Smooth muscle cell (in vitro differentiated cells): ENCODE data around the gene STX10. TPM values are rescaled to one million over a fixed set of nuclear protein-coding genes. Genes with fewer than 3 reads are reported as not detected.

Source experiments
- DNase-seq: peaks from one replicate; lab custom pipeline; 2025; ENCODE audit not compliant: unreplicated experiment; lab: John Stamatoyannopoulos, UW
- H2AFZ ChIP-seq: fragments of 200-600 bp; sonication (generic); 2 replicates; pipeline ENCODE4 v1.6.0; 2016; ENCODE audit warnings: antibody characterized with exemption, low read depth, mild to moderate bottlenecking
- H3F3A ChIP-seq: fragments of 200-600 bp; sonication (generic); 2 replicates; pipeline ENCODE4 v1.6.0; 2017; ENCODE audit warnings: antibody characterized with exemption, low read depth
- H3K27ac ChIP-seq: fragments of 200-600 bp; sonication (generic); 2 replicates; pipeline ENCODE4 v1.5.1; 2016; ENCODE audit warnings: low read depth, mild to moderate bottlenecking
- H3K27me3 ChIP-seq: fragments of 200-600 bp; sonication (generic); 2 replicates; pipeline ENCODE4 v1.6.1; 2016; ENCODE audit warnings: low read depth, mild to moderate bottlenecking
- H3K36me3 ChIP-seq: fragments of 200-600 bp; sonication (generic); 2 replicates; pipeline ENCODE4 v1.5.1; 2016; ENCODE audit warnings: low read depth
- H3K4me1 ChIP-seq: fragments of 200-600 bp; sonication (generic); 2 replicates; pipeline ENCODE4 v1.5.1; 2016; ENCODE audit warnings: low read depth
- H3K4me2 ChIP-seq: fragments of 200-600 bp; sonication (generic); 2 replicates; pipeline ENCODE4 v1.6.0; 2016; ENCODE audit warnings: mild to moderate bottlenecking
- H3K4me3 ChIP-seq: fragments of 200-600 bp; sonication (generic); 2 replicates; pipeline ENCODE4 v1.5.1; 2016; ENCODE audit warnings: mild to moderate bottlenecking
- H3K79me2 ChIP-seq: fragments of 200-600 bp; sonication (generic); 2 replicates; pipeline ENCODE4 v1.6.0; 2016; ENCODE audit warnings: low read depth, mild to moderate bottlenecking
- H3K9ac ChIP-seq: fragments of 200-600 bp; sonication (generic); 2 replicates; pipeline ENCODE4 v1.6.0; 2016; ENCODE audit warnings: low read depth
- H3K9me3 ChIP-seq: fragments of 200-600 bp; sonication (generic); replicated peaks from 2 replicates; pipeline ENCODE4 v1.5.1; 2016; ENCODE audit warnings: low read depth
- H4K20me1 ChIP-seq: fragments of 200-600 bp; sonication (generic); 2 replicates; pipeline ENCODE4 v1.6.0; 2016; ENCODE audit warnings: low read depth
- WGBS: methylation state at CpG from one replicate; pipeline ENCODE4 v1.1.7; 2016; ENCODE audit warnings: low lambda C conversion rate; 5-methylcytosine and 5-hydroxymethylcytosine counted together
- polyA plus RNA-seq: library from polyadenylated mRNA; unstranded; fragments of >200 nt; fragmentation: Nextera tagmentation; extraction: Ambion mirVana; gene quantifications from 2 replicates; pipeline ENCODE4 v1.2.1, GENCODE V29; 2016
- total RNA-seq: library from RNA; depleted of rRNA; stranded (reverse); fragments of >200 nt; gene quantifications from 2 replicates; pipeline ENCODE4 v1.2.3, GENCODE V29; 2014
- TF ChIP-seq, protein P1 (sequence below): fragments of 200-600 bp; sonication (generic); IDR thresholded peaks from 2 replicates; pipeline ENCODE4 v1.5.1; 2017; ENCODE audit warnings: borderline replicate concordance, mild to moderate bottlenecking, antibody characterized with exemption; ENCODE audit not compliant: insufficient read depth, poor library complexity, severe bottlenecking

STX10 gene
- total and polyA plus RNA-seq, 2 experiments from 2014 or later, result 59.6 to 69.1 TPM

DNA sequence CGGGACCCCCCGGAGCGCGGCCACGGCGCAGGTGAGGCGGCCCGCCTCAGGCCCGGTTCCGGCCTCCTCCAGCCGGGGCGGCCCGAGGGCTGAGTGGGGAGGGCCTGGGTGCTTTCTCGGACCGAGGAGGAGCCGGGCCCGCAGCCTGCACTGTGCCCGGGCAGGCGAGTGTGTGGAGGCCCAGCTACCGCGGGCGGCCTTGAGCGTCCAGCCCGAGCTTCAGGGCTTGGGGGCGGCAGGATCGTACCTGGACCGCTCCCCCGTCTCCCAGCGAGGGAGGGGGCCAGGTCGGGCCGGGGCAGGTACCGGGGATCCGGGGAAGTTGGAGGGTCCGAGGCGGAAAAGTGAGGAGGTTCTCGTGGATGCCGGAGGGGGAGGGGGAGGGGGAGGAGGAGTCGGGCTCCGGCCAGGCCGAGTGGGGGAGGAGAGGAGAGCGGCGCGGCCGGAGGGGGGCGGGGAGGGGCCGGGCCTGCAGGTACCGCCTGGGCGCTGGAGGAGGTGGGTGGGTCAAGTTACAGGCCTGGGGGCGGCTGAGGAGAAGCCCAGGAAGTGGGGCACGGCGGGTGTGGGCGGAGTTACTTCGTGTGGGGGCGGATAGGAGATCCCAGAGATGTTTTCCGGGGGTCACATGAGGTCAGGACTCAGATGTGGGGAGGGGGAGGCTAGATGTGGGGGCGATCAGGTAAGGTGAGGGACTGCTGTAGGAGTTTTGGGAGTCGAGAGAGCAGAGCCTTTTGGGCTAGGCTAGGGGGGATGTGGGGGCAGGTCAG lies 31.6 kb downstream of the STX10 start:
- peaks cover 31% of the 10 kb centered on the region for H3K4me1 ChIP-seq

DNA sequence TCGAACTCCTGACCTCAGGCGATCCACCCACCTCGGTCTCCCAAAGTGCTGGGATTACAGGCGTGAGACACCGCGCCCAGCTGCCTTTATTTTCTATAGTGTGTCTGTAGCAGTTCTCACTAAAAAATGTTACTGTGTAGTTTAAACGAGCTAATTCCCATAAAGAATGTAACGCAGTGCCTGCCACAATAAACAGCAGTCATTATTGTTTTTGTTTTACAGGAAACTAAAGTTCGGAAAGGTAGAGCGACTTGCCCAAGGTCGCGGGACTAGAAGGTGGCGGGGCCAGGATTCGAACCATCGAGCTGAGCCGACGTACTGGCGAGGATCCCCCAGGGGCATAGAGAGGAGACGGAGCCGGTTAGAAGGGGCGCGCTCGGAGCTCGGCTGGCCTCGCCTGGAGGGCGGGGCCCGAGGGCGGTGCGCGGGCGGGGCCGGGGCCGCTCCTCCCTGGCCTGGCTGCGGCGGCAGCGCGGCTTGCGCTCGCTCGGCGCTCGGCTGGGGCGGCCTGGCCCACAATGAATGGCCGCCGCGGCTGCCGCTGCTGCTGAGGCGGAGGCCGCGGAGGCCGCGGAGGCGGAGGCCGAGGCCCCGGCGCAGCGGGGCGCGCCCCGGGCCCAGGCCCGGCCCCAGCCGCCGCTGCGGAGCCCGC lies 32.3 kb downstream of the STX10 start, which contains the start of gene NACC1:
TSS of gene NACC1 (plus strand) at position 493 of the 652 bp plus-strand sequence. CDS start 16,944 bp downstream, outside the sequence.
- H3K4me1 ChIP-seq, result peaks cover 28% of the 10 kb centered on the region
- peak within 1 kb of the TSS; percentile 90 for H3K27ac ChIP-seq
- TF ChIP-seq, protein P1, sequence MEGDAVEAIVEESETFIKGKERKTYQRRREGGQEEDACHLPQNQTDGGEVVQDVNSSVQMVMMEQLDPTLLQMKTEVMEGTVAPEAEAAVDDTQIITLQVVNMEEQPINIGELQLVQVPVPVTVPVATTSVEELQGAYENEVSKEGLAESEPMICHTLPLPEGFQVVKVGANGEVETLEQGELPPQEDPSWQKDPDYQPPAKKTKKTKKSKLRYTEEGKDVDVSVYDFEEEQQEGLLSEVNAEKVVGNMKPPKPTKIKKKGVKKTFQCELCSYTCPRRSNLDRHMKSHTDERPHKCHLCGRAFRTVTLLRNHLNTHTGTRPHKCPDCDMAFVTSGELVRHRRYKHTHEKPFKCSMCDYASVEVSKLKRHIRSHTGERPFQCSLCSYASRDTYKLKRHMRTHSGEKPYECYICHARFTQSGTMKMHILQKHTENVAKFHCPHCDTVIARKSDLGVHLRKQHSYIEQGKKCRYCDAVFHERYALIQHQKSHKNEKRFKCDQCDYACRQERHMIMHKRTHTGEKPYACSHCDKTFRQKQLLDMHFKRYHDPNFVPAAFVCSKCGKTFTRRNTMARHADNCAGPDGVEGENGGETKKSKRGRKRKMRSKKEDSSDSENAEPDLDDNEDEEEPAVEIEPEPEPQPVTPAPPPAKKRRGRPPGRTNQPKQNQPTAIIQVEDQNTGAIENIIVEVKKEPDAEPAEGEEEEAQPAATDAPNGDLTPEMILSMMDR, result no peak
- no peaks in the 10 kb centered on the region for H3K27me3 ChIP-seq
- H3K9ac ChIP-seq, result peak within 1 kb of the TSS; percentile 96
- H3K9me3 ChIP-seq, result no peaks in the 10 kb centered on the region
- WGBS, result 6% methylated on average over 52 of the region's 65 CpGs
- H4K20me1 ChIP-seq, result peaks cover 42% of the 10 kb centered on the region
- H3K4me3 ChIP-seq, result peak within 1 kb of the TSS; percentile 98
- H3F3A ChIP-seq, result no peaks in the 10 kb centered on the region
- peaks cover 56% of the 10 kb centered on the region for H3K79me2 ChIP-seq
- peak within 1 kb of the TSS; percentile 97 for H3K4me2 ChIP-seq
- H2AFZ ChIP-seq, result peak within 1 kb of the TSS; percentile 75
- H3K36me3 ChIP-seq, result no peaks in the 10 kb centered on the region
- peak; percentile 53 for DNase-seq

More for the DNA sequence above, 31.6 kb downstream of the STX10 start:
- Histone ChIP-seq H3K79me2 (peaks cover 63% of the 10 kb centered on the region), H3K27me3 (no peaks in the 10 kb centered on the region), H3K9ac (peak overlapping the region; percentile 96), H4K20me1 (peaks cover 49% of the 10 kb centered on the region), H2AFZ (no peak overlapping the region), H3K4me3 (peak overlapping the region; percentile 98), H3K27ac (peak overlapping the region; percentile 87), H3K4me2 (peak overlapping the region; percentile 97), H3F3A (no peaks in the 10 kb centered on the region), H3K9me3 (no peaks in the 10 kb centered on the region), H3K36me3 (no peaks in the 10 kb centered on the region)
- under 1% methylated on average over 30 of the region's 57 CpGs for WGBS
- DNase-seq, result no peak
- TF ChIP-seq, protein P1, result no peak

DNA sequence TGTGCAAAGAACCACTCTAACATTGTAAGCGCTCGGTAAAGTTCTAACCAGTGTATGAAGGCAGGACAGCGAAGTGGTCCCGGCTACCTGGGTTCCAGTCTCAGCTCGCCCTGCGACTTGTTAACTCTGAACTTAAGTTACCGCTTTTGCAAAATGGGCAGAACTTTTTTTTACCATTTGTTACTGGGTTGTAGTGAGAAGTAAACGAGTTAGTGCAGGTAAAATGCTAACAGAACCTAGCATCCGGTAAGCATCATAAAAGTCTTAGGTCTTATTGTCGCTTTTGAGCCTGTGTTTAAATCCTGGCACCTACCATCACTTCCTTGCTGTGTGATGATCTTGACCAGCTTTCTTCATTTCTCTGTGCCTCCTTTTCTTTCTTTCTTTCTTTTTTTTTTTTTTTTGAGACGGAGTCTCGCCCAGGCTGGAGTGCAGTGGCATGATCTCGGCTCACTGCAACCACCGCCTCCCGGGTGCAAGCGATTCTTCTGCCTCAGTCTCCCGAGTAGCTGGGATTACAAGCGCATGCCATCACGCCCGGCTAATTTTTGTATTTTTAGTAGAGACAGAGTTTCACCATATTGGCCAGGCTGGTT lies 32.9 kb downstream of the STX10 start:
- H3K9me3 ChIP-seq, result no peaks in the 10 kb centered on the region
- DNase-seq, result no peak
- peak overlapping the region; percentile 75 for H2AFZ ChIP-seq
- no peaks in the 10 kb centered on the region for H3F3A ChIP-seq
- H3K27ac ChIP-seq, result peak overlapping the region; percentile 90
- H3K27me3 ChIP-seq, result no peaks in the 10 kb centered on the region
- H3K4me2 ChIP-seq, result peak overlapping the region; percentile 93
- H4K20me1 ChIP-seq, result peaks cover 36% of the 10 kb centered on the region
- no peak overlapping the region for H3K9ac ChIP-seq
- TF ChIP-seq, protein P1, result no peak
- peaks cover 24% of the 10 kb centered on the region for H3K4me1 ChIP-seq
- no peaks in the 10 kb centered on the region for H3K36me3 ChIP-seq
- WGBS, result 37% methylated on average over 20 of the region's 20 CpGs
- H3K4me3 ChIP-seq, result peak overlapping the region; percentile 93
- H3K79me2 ChIP-seq, result peaks cover 53% of the 10 kb centered on the region
